IPS-NIHi7 (cell line): ENCODE measurements around the gene ST8SIA3.

Experiments
- DNase-seq: peaks from one replicate; pipeline ENCODE4 v3.0.0; 2012; ENCODE audit warnings: mixed read lengths; ENCODE audit errors: extremely low spot score

ST8SIA3 gene, protein sequence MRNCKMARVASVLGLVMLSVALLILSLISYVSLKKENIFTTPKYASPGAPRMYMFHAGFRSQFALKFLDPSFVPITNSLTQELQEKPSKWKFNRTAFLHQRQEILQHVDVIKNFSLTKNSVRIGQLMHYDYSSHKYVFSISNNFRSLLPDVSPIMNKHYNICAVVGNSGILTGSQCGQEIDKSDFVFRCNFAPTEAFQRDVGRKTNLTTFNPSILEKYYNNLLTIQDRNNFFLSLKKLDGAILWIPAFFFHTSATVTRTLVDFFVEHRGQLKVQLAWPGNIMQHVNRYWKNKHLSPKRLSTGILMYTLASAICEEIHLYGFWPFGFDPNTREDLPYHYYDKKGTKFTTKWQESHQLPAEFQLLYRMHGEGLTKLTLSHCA

GRCh38 chr18:57352271-57352701 lies at the start of gene ST8SIA3:
TSS of gene ST8SIA3 (plus strand) at chr18:57352557. CDS start at chr18:57352847, 290 bp downstream.
- peak; percentile 31 for DNase-seq

GRCh38 chr18:57311472-57311871 lies 40.9 kb upstream of the ST8SIA3 start:
- DNase-seq = no peak

DNA sequence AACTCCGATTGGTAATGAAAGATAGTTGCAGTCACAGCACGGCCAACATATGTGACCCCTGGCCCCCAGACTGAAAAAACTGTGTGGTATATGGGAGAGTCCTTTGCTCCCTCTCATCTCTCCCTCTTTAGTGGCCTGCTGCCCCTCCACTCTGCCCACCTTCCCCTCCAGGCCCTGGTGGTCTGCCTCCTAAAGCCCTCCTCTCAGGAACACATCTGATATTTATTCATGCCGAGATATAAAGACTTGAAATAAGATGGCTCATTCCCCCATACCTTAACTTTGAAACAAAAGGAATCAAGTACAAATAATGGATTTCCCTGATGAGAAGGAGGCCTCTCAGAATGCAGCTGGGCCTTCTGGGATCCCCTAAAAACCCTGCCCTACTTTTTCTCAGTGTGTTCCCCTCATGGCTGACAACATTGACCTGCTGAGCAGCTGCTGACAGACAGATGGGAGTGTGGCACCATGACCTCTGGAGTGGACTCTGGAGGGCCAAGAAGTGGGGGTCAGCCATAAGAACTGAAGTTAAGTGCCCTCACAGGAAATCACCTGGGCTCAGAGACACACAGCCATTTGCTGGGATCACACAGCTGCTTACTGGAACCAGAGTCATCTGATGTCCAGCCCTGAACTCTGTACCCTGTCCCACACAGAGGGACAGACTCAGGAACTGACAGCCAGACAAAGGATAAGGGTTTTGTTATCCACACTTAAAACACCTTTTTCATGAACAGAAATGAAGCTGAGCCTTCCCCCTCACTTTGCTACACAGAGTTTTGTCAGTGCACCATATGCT lies 39.8 kb upstream of the ST8SIA3 start:
- no peak for DNase-seq

DNA sequence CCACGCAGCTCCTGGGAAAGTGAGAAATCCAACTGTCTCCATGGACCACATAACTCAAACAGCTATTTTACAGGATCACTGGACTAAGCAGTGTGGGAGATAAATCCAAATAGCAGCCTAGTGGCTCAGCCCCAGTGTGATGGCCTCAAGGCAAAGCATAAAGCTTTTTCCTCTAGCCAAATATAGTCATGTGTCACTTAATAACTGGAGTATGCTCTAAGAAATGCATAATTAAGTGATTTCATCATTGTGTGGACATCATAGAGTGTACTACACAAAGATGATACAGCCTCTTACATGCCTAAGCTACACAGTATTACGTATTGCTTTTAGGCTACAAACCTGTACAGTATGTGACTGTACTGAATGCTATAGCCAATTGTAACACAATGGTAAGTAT lies 31.8 kb upstream of the ST8SIA3 start:
- no peak for DNase-seq

DNA sequence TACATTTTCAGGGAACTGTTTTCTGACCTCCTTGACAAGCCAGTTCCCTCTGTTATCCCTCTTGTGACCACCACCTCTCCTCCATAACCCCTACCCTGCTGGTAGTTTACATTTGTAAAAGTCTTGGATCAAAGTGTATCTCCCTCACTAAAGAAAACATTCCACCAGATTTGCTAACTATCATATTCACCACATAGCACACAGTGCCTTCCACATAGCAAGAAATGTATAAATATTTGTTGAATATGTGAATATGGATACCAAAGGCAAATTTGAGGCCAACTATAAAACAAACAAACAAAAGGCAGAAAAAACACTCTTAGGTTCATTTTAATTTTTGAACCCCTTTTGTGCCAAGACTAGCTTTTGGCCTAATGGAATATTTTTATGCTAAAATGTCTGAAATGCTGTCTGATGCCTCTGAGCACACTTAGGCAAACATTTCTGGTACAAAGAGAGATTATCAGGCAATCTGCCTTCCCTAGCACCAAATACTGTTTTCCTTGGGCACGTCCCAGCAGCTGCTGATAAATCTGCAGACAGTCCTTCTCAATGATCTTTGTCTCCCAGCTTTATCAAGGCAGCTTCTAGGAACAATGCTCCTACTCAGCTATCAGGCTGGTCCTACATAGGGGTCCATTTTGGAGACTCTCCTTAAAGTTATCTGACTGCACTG lies 26.7 kb upstream of the ST8SIA3 start:
- DNase-seq = no peak

DNA sequence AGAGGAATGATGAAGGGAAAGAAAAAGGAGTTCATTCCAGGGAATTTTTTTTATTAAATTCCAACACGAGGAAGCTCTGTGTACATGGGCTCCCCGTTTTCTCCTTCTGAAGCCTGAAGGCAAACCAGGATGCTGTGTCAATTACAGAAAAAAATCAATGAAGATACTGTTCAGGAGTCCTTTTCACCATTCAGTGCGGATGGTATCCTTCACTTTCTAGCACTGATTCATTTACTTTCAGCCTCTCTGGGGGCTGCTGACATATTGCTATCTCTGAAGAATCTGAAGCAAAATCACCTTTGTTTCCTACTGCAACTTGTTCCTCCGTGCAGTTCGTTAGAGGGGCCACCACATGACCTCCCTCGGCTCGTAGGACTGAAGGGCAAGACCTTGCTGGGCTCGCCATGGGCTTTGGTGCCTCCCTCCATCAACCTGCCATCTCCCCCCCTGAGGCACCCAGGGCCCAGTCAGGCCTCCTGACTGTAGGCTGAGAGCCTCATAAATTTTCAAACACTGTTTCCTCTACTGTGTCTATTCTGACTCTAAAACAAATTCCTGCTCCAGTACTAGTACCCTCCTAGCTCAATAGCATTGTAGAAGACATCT lies 25.5 kb upstream of the ST8SIA3 start:
- DNase-seq = no peak

GRCh38 chr18:57328665-57329064 lies 23.7 kb upstream of the ST8SIA3 start:
- DNase-seq = no peak

DNA sequence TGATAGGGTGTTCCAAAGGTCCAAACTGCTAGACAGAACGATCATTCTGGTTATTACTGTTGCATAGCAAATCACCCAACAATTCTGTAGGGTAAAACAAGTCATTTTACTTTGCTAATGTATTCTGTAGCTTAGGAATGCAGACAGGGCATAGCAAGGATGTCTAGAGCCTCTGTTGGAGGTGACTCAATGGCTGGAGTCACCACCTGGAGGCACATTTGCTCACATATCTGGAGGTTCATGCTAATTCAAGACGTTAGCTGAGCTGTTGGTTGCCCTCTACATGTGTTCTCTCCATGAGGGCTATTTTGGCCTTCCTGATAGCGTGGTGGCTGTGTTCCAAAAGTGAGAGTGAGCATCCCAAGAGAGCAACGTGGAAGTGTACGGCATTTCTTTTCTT lies 22.5 kb upstream of the ST8SIA3 start:
- DNase-seq = no peak

- DNase-seq = no peak
Observed at GRCh38 chr18:57331718-57332117, 20.6 kb upstream of the ST8SIA3 start.

DNA sequence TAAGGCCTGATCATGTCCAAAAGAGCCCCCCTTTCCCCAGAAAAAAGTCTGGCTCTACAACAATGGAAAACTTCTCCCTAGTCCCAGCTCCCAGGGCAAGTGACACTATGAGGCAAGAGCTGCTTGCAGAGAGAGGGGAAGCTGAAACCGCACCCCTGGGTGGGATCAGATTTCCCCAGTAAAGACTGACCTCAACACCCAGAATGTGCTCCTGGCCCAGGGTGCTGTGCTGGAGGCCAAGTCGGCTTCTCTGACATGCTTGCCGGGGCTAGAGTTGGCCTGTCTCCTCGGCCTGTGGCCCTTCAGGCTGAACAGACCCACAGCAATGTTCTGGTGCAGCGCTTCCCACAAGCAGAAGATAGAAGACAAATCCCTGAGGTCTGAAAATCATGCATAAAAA lies 18.4 kb upstream of the ST8SIA3 start:
- DNase-seq = no peak

DNA sequence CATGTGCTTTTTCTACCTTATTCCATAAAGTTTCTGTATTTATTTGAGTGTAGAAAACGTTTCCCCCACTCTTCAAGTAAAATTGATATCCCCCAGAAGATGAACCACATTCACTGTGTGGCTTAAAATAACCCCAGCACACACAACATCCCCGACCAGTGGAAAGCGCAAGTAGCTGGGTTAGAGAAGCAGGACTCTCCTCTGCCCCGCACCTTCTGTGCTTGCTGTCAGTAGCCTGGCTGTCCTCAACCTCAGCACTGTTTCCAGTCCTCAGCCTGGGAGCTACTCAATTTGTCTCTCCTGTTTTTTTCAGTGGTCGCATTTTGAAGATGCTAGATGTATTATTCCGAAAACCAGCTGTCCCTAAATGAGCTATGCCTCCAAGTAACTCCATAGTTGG lies 18.0 kb upstream of the ST8SIA3 start:
- DNase-seq = no peak

DNA sequence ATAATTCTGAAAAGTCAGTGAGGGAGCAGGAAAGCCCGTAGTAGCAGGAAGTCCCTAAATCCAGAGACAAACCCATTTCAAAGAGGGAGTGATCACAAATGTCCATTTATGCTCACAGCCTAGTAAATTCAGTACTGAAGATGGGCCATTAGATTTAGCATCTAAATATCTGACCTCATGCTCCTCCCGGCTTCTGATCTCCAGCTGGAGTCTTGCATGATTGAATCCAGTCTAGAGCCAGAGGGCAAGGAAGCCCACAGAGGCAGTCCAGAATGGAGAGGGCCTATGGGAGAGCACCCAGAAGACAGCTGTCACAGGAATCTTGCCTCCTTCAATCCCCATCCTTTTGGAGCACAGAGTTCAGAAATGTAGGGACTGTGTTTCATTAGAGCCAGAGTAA lies 16.0 kb upstream of the ST8SIA3 start:
- DNase-seq = no peak

DNA sequence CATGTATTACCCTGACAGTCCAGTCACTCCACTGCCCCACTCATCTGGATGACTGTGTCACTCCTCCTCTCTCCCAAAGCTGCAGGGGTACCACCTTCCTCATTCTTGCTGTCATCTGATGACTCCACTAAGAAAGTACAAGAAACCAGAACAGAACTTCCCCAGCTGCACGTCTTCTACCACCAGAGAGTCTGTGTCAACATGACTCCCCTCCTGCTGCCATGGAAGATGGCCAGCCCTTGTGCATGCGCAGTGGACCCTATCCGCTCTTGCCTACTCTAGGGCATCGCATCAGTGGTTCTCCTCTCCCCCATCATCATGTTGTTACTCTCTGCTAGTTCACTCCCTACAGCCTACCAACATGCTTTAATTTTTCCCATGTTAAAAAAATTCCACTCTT lies 14.5 kb upstream of the ST8SIA3 start:
- no peak for DNase-seq

GRCh38 chr18:57343833-57344232 lies 8.5 kb upstream of the ST8SIA3 start:
- DNase-seq = no peak

DNA sequence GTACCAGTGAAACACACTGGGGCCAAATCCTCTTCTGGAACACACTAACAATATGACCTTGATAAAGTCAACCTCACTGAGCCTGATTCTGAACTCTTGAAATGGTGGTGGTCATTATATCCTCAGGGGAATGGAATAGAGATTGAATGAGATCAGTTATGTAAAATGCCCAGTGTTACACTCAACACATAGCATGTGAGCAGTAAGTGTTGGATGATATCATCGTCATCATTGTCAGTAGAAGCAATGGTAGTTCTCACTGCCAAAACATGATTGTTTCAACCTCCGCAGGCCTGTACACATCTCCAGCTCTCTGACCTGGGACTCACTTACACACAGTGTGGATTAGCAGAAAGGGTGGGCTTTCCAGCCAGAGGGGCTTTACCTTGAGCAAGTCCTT lies 5.5 kb upstream of the ST8SIA3 start:
- DNase-seq = no peak

GRCh38 chr18:57347784-57348183 lies 4.6 kb upstream of the ST8SIA3 start:
- no peak for DNase-seq

DNA sequence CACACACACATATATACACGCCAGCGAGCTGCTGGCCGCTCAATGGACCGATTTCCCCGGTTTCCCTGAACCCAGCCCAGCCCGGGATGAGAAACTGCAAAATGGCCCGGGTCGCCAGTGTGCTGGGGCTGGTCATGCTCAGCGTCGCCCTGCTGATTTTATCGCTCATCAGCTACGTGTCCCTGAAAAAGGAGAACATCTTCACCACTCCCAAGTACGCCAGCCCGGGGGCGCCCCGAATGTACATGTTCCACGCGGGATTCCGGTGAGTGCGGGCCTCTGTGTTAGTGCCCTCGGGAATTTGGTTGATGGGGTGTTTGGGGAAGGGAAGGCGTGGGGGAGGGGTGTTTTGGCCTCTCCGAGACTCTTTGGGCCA lies 392 bp downstream of the ST8SIA3 start:
- DNase-seq = no peak

DNA sequence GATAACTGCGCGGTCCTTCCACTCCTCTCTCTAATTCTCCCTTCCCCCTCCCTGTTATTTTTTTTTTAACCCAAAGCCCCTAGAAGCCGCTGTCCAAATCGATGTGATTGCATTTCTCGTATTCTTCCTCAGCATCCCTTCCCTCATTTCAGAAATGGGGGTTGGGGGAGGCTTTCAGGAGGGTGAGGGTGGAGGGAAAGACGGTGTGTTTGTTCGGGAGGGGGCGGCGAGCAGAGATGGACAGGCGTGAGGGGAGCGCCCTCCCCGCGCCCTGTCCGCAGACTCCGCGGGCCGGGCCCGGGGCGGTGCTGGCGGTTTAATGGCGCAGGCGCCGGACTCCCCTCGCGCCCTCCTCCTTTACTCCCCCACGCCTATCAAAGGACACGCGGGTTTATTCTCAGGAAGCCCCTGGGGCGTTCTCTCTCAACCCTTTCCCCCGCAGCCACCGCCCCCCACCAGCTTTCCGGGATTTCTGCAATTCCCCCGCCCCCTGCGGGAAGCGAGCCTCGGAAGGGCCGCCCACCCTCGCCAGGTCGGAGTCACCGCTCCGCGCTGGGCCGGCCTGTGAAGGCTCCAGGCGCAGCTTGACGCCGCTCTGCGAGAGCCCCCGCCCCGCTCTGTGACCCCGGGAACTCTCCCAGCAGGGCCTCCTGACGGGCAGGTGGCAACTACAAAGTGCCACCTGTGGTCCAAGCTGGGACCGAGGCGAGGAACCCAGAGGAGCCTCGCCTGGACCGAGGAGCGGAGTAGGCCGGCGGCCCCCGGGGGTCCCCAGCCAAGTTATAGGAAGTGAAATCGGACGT lies 981 bp downstream of the ST8SIA3 start:
- peak; percentile 48 for DNase-seq

GRCh38 chr18:57353940-57354461 lies 1.6 kb downstream of the ST8SIA3 start:
- peak; percentile 92 for DNase-seq

GRCh38 chr18:57359433-57359832 lies 7.1 kb downstream of the ST8SIA3 start:
- DNase-seq = no peak

- DNase-seq = no peak
Observed at GRCh38 chr18:57362714-57363113, 10.4 kb downstream of the ST8SIA3 start.
